NCI-H2227 (cell line): ENCODE results near the gene AP2A1.

Experiments
- DNase-seq: peaks from one replicate; lab custom pipeline; 2025; ENCODE audit not compliant: unreplicated experiment; lab: John Stamatoyannopoulos, UW

AP2A1 gene

GRCh38 chr19:49792829-49793560 lies 26.2 kb downstream of the AP2A1 start:
- no peak for DNase-seq

GRCh38 chr19:49793561-49793840 lies 26.7 kb downstream of the AP2A1 start:
- no peak for DNase-seq

GRCh38 chr19:49795615-49796014 lies 28.8 kb downstream of the AP2A1 start:
- DNase-seq: no peak

- DNase-seq: no peak
Measured at GRCh38 chr19:49798574-49798973, 31.8 kb downstream of the AP2A1 start.

GRCh38 chr19:49799271-49799797 lies 32.5 kb downstream of the AP2A1 start:
- DNase-seq: no peak

- no peak for DNase-seq
Measured at GRCh38 chr19:49799798-49800376, 33.1 kb downstream of the AP2A1 start.

GRCh38 chr19:49800771-49801170 lies 34.0 kb downstream of the AP2A1 start:
- DNase-seq: no peak

- DNase-seq: no peak
Measured at GRCh38 chr19:49801401-49801888, 34.6 kb downstream of the AP2A1 start.

GRCh38 chr19:49801966-49802661 lies 35.3 kb downstream of the AP2A1 start:
- peak; percentile 76 for DNase-seq

GRCh38 chr19:49802836-49803528 lies 36.2 kb downstream of the AP2A1 start:
- DNase-seq: no peak

GRCh38 chr19:49803529-49803856 lies 36.7 kb downstream of the AP2A1 start:
- no peak for DNase-seq

GRCh38 chr19:49805822-49806619 lies 39.2 kb downstream of the AP2A1 start:
- DNase-seq: no peak

GRCh38 chr19:49806620-49806959 lies 39.8 kb downstream of the AP2A1 start:
- DNase-seq: no peak

- DNase-seq: no peak
Measured at GRCh38 chr19:49807058-49807903, 40.5 kb downstream of the AP2A1 start.

GRCh38 chr19:49807904-49808675 lies 41.3 kb downstream of the AP2A1 start:
- no peak for DNase-seq

GRCh38 chr19:49808711-49809159 lies 41.9 kb downstream of the AP2A1 start:
- DNase-seq: peak; percentile 11

GRCh38 chr19:49809160-49809940 lies 42.5 kb downstream of the AP2A1 start:
- DNase-seq: peak; percentile 16

GRCh38 chr19:49809941-49810389 lies 43.2 kb downstream of the AP2A1 start:
- DNase-seq: no peak
